SIG-M5 (cell line): Measurements from ENCODE around the gene ATP9B.

ENCODE experiments used
- DNase-seq: peaks from one replicate; lab custom pipeline; 2025; lab: John Stamatoyannopoulos, UW

The ATP9B gene

GRCh38 chr18:79410731-79411613 lies 341.8 kb downstream of the ATP9B start:
- no peak for DNase-seq

- DNase-seq: no peak
Observed at GRCh38 chr18:79411614-79412526, 342.7 kb downstream of the ATP9B start.

- no peak for DNase-seq
Observed at GRCh38 chr18:79413025-79413424, 343.8 kb downstream of the ATP9B start.

- DNase-seq: no peak
Observed at GRCh38 chr18:79413426-79413825, 344.2 kb downstream of the ATP9B start.

- no peak for DNase-seq
Observed at GRCh38 chr18:79413901-79414300, 344.7 kb downstream of the ATP9B start.

GRCh38 chr18:79416022-79416676 lies 347.0 kb downstream of the ATP9B start:
- DNase-seq: no peak

GRCh38 chr18:79416677-79417052 lies 347.5 kb downstream of the ATP9B start:
- DNase-seq: no peak

- no peak for DNase-seq
Observed at GRCh38 chr18:79418236-79418635, 349.0 kb downstream of the ATP9B start.

GRCh38 chr18:79418642-79419041 lies 349.4 kb downstream of the ATP9B start:
- DNase-seq: no peak

- no peak for DNase-seq
Observed at GRCh38 chr18:79420033-79420745, 351.0 kb downstream of the ATP9B start.

- DNase-seq: no peak
Observed at GRCh38 chr18:79421275-79421857, 352.2 kb downstream of the ATP9B start.

GRCh38 chr18:79422022-79422782 lies 353.0 kb downstream of the ATP9B start:
- peak; percentile 13 for DNase-seq

- DNase-seq: no peak
Observed at GRCh38 chr18:79422783-79423165, 353.6 kb downstream of the ATP9B start.

GRCh38 chr18:79423211-79424007 lies 354.2 kb downstream of the ATP9B start:
- DNase-seq: no peak

GRCh38 chr18:79424008-79424565 lies 354.9 kb downstream of the ATP9B start:
- no peak for DNase-seq

GRCh38 chr18:79424880-79425568 lies 355.8 kb downstream of the ATP9B start:
- DNase-seq: no peak

GRCh38 chr18:79425569-79425886 lies 356.3 kb downstream of the ATP9B start:
- no peak for DNase-seq

GRCh38 chr18:79426376-79427300 lies 357.4 kb downstream of the ATP9B start:
- DNase-seq: no peak
